Thyroid gland (tissue), 4 donors: ENCODE results near the gene PPP1R36.

Experiments
- POLR2A ChIP-seq, 2 donors: fragments of 450-650 bp; IDR thresholded peaks; one replicate each; pipeline ENCODE4 v1.6.1; 2017; ENCODE audit warnings: antibody characterized with exemption in 2 of 2, mild to moderate bottlenecking in 2 of 2, moderate library complexity in 1 of 2
- TF ChIP-seq, protein P1 (sequence below), 6 experiments: fragments of 200-600 bp in 3 of 6; fragments of 450-650 bp in 3 of 6; sonication (generic) in 3 of 6; IDR thresholded peaks; one replicate each; pipeline ENCODE4 v1.5.1; 2016 to 2019; ENCODE audit warnings: antibody characterized with exemption in 6 of 6, mild to moderate bottlenecking in 2 of 6, inconsistent platforms in 1 of 6, moderate library complexity in 1 of 6

- TF ChIP-seq, protein P1, sequence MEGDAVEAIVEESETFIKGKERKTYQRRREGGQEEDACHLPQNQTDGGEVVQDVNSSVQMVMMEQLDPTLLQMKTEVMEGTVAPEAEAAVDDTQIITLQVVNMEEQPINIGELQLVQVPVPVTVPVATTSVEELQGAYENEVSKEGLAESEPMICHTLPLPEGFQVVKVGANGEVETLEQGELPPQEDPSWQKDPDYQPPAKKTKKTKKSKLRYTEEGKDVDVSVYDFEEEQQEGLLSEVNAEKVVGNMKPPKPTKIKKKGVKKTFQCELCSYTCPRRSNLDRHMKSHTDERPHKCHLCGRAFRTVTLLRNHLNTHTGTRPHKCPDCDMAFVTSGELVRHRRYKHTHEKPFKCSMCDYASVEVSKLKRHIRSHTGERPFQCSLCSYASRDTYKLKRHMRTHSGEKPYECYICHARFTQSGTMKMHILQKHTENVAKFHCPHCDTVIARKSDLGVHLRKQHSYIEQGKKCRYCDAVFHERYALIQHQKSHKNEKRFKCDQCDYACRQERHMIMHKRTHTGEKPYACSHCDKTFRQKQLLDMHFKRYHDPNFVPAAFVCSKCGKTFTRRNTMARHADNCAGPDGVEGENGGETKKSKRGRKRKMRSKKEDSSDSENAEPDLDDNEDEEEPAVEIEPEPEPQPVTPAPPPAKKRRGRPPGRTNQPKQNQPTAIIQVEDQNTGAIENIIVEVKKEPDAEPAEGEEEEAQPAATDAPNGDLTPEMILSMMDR (IDR thresholded peaks at IDR 0.05): no peak
- no peak for TF ChIP-seq POLR2A (IDR thresholded peaks at IDR 0.05)
Observed at GRCh38 chr14:64536488-64537245, 13.1 kb upstream of the PPP1R36 start.
